Activated CD4-positive, alpha-beta T cell treated with anti-CD3 and anti-CD28 coated beads, Interleukin-2, amount 50 U/mL, for 24 hours (primary cell): ENCODE results near the gene SPACA7.

ENCODE experiments used
- DNase-seq, 2 donors: peaks; one replicate each; pipeline ENCODE4 v3.0.0-alpha.2; 2020; ENCODE audit warnings: low read depth in 1 of 2, low spot score in 1 of 2

SPACA7 gene

DNA sequence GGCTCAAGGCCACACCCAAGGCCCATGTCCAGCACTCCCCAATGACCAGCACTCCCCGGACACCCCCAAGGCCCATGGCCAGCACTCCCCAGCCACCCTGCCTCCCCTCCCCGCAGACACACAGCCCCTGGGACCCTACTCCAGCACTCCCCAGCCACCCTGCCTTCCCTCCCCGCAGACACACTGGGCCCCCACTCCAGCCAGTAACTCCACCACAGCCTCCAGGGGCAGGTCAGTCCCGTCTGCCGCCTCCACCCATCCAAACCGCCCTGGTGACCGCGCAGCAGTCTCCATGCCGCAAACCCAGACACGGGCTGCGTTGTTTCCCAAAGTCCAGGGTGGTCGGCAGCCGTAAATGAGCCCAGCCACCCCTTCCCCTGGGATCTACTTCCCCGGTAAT is 70.7 kb downstream of the SPACA7 start:
- DNase-seq, result no peak

DNA sequence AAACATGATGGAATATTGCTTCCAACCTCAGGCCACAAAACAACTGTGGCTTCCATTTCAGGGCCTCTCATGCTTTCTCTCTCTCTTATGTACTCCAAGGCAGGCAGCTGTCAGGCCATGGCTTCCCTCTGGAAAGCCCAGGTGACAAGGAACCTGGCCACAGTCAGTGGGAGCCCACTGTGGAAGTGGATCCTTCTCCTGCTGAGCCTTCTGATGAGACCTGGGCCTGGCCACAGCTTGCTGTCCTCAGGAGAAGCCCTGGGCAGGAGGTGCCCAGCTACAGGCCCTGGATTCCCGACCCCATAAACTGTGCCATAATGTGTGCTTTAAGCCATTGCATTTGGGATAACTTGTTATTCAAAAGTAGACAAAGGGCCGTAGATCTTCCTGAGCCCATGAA is 71.2 kb downstream of the SPACA7 start:
- DNase-seq, result no peak

DNA sequence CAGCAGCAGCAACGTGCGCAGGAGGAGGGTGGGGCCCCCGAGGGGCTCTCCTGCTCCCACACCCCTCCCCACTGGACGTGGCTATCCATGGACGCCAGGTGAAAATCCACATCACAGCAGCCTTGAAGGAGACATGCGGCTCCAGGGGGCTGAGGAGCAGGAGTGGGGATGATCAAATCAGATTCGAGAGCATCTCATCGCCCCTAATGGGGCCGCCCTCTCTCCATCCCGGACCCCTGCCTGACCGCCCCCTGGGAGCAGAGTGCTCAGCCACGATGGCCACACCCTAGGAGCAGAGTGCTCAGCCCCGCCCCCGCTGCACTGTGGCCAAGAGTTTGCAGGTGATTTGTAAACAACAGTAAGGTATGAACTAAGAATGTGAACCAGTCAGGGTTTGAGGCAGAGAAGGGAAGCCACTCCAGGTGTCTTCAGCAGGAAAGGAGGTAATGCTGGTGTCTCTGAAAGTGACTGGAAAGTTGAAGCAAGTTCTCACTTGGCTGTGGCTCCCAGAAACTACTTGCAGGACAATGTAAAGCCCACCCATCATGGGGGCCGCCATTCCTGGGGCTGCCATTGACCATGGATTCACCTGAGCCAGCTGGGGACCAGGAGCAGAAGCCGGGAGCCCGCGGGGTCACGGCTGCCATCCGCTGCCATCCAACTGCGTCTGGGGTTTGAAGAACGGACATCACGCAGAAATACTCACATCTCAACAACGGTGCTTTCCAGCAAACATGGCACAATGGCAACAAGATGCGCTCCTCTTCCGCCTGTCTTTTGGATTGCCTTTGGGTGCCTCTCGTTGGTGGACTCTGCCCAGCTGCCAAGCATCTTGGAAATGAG is 71.8 kb downstream of the SPACA7 start:
- DNase-seq, result no peak

DNA sequence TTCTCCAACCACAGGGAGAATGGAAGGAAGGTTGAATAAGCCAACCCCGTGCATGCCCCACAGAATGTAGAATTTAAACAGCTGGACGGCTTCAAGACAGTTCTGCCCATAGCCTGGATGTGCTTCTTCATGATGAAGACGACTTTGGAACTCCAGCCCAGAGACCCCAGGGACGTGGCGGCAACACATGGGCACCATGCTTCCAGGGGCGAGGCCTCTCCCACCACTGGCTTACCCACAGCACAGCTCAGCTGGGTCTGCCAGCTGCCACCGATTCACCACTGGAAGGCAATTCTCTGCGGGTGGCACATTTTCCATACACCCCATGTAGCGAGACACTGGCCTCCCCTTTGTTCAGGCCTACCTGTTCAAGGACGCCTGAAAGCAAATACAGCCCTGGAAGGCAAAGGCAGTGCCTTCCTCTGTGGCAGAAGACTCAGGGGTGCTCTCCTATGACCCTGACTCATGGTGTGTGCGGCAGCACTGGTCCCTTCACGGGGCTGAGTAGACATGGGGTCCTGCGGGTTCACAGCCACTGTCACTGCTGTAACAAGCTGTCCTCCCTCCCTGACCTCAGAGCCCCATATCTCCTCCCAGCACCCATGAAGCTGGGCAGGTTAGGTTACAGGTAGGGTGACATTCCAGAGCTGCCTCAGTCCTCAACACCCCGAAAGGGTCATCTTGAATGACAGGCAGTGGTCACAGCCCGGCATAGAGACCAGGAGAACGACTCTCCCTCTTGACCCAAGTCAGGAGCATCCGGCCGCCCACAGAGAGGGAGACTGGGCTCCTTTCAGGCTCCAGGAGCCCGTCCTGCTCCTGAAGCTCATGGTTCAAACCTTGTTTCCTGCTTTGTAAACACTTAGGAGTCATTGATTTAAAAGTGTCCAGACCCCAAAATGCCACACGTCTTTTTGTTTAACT is 72.7 kb downstream of the SPACA7 start:
- DNase-seq, result no peak

DNA sequence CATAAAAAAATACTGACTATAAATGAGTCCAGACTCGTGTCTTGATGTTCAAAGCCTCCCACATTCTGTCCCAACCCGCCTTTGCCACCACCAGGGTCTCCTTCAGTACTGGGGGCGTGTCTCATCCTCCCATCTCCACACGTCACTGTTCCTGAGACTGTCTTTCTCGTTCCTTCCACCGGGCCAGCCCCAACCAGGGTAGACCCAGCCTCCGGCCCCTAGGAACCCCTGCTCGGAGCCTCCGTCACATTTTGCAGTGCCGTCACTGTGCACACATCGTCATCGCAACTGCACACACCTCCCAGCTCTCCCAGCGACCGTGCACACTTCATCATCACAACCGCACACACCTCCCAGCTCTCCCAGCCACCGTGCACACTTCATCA is 73.4 kb downstream of the SPACA7 start:
- no peak for DNase-seq

DNA sequence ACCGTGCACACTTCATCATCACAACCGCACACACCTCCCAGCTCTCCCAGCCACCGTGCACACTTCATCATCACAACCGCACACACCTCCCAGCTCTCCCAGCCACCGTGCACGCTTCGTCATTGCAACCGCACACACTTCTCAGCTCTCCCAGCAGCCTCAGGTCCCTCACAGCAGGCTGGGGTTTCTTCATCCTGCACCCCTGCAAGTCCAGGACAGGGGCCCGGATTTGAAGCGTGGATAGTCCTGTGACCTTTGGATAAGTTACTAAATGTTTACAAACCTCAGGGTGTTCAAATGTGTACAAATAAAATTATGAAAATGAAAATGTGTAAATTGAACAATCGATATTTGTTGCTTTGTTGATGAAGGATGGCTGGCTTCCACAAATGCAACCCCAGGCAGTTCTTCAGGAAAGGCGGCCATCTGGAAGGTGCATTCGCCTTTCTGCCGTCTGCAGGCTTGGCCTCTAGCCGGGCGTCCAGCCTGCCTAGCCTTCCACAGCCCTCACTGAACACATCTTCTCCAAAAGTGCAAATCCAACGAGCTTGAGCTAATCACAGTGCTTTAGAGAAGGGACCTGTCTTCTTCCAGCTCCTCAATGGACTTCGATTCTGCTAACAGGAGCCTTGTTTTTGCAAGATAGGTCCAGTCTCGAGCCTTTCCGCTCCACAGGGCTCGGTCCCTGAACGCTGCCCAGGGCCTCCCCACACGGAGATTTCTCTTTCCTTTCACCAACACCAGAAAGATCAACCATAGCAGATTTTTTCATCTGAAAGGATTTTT is 74.2 kb downstream of the SPACA7 start:
- no peak for DNase-seq

DNA sequence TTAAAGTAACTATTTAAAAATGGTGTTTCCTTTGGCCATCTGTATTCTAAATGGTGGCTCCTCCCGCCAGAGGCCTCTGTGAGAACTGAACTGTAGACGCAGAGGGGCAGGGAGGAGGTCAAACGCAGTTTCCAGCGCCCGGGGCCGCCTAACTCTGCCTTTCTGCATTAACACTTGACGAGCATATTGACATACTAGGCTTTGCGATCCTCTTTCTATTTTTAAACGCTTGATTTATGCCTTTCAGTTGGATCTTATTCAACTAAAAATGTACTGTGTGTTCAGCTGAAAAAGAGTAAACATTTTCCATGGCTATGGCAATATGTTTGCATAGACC is 74.7 kb downstream of the SPACA7 start:
- DNase-seq, result no peak

DNA sequence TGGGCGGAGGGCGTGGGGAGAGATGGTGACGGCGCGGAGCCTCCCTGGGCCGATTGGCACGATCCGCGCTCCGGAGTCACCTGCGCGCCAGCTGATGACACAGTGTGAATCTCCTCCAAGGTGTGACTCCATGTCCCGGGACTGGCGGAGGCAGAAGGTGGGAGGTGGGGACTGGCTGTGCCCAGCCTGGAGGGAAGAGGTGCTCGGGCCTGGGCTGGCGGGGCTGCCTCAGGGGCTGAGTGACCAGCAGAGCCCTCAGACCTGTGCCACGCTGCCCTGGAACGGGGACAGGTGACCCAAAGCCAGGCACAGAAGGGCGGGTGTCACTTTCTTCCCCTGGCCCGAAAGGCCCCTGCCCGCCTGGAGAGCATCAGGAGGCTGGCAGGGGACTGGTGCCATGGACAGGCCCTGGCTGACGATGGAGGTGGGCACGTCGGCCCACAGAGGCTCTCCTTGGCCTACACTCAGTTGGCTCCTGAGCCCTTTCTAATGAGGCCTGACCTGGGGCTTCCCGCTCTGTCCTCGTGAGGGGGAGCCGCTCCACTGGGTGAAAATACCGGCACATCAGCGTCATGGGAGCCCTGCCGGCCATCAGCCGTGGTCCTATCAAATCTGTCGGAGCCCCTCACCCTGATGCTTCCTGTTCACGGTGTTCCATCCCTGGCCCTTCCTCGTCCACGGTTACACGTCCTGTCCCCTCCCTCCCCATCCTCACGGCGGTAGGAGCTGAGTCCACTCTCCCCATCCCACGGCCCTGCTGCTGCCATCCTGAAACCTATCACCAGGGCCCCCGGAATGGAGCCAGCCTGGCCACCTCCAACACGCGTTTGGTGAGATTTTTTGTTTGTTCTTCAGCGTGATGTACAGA is 75.6 kb downstream of the SPACA7 start:
- DNase-seq, result no peak

DNA sequence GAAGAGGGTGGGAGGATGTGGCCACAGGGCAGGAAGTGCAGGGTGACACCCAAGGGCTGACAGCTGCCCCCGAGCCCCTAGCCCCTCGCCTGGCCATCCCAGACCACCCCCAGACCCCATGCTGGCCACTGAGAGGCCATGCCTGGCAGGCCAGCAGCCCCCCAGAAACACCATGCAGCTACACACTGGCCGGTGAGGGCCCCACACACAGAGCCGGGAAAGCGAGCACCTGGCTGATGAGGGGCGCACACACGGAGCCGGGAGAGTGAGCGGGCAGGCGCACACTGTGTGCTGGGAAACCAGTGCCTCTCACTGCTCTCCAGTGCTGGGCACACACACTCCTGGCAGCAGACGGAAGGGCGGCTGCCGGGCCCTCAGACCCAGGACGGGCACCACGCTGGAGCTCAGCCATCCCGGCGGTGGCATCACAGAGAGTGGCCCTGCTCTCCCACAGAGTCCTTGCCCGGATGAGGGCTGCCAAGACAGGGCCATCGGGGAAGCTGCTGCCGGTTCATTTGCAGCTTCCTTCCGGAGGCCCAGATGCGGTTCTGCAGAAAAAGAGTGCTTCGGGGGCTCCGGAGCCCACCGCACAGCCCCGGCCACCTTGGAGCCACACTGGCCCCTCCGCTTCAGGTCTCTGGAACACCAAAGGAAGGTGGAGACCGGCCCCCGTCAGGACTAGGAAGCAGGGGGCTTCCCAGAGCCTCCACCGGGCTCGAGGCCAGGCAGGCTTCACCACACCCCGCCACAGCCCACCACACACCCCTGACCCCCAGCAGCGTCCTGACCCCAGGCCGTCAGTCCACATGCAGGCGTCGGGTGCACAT is 76.4 kb downstream of the SPACA7 start:
- DNase-seq, result no peak

DNA sequence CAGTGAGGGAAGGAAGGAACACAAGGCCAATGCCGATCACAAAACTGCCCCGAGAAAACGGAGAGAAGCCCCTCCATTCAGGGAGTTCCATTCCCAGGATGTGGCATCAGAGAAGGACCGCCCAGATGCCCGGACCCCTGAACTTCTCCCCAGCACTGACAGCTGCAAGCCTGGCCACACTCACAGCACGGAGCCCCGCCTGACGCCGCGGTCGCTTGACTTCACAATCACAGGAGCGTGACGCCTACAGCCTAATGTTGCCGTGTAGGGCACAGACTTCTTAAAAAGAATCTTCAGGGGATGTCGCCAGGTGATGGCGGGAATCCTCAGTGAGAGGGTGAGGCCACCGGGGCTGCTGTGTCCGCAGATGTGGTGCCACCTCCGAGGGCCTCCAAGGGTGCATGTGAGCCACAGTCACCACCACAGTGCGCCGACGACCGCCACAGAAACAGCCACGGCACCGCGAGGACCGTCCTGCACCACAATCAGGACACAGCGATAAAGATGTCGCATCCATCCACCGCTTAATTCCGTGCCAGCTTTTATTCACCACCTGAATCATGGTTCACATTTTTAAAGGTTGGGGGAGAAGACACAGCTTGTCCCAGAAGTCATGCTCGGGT is 77.2 kb downstream of the SPACA7 start:
- DNase-seq, result no peak

DNA sequence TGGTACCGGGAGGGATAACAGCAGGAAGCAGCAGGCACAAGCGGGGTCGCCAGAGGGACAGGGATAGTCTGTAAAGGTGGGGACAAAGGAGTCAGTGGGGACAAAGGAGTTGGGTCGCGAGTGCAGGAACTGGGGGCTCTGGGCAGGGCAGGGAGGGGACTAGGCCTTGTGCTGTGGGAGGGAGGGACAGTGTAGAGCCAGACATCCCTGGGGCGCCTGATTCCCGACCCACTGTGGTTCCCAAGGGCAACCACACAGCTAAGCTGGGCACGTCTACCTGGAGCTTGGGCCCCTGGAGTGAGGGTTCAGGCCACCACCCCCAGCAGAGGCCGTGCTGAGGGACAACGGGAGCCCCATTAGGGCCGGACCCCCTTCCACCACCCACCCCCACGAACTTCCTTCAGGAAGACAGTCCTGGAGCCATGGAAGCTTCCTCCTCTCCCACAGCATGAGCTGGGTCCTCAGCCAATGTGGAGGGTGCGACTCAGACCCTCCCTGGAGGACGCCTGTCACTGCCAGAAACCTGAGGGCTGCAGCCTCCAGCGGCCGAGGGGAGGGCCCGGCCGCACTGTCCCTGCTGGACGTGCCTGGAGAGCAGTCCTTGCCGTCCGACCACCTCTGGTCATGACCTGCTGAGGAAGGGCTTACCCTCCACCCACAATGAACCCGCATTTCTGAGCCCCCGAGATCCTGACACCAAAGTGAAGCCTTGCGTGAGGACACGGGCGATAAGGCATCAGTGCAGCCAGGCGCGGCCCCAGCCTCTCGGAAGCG is 77.9 kb downstream of the SPACA7 start:
- no peak for DNase-seq

DNA sequence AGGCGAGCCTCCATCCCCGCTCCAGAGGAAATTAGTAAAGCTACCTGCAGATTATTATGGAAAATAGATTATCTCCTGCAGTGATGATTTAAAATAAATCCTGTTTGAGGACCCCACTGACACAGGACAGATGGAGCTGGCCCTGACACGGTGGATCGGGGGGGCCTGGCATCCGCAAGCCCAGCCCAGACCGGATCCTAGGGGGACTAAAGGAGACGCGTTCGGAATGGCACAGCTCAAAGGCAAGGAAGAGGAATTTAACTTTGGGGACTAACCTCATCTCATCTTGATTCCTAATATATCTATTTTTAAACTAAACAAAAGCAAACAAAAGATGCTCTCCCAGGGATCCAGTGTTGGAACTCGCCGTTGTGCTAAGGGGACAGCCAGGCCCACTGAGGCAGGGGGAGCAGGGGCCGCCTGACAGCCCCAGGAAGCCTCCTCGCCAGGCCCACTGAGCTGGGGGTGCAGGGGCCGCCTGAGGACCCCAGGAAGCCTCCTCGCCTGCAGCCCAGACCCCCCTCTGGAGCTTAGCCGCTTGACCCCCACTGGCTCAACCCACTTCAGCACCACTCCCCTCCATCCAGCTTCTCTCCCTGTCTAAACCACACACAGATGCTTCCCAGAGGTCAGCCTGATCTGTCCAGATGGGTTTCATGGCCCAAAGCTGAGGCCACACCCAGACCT is 78.6 kb downstream of the SPACA7 start:
- no peak for DNase-seq

DNA sequence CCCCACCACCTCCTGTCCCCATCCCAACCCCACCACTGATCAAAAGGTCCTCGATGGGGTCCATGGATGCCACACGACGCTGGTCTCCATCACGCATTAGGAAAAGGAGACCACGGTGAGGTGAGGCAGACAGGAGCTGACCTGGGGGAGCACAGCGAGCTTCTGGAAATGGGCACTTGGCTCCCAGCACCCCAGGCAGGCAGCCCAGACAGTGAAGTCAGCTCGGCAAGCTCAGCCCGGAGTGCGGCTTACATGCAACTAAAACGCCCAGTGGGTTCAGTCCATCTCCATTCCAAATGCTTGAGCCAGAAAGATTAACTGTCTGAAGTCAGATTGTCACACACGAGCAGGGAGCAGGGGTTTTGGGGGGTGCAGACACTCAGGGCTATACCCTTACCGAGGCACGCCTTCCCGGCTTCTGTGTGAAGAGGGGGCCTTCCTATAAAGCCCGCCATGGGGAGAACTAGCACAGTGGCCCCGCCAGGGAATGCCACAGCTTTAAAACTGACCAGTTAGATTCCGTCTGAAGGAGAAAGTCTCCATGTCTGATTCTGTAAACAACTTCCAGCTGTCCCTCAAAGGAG is 79.4 kb downstream of the SPACA7 start:
- no peak for DNase-seq

DNA sequence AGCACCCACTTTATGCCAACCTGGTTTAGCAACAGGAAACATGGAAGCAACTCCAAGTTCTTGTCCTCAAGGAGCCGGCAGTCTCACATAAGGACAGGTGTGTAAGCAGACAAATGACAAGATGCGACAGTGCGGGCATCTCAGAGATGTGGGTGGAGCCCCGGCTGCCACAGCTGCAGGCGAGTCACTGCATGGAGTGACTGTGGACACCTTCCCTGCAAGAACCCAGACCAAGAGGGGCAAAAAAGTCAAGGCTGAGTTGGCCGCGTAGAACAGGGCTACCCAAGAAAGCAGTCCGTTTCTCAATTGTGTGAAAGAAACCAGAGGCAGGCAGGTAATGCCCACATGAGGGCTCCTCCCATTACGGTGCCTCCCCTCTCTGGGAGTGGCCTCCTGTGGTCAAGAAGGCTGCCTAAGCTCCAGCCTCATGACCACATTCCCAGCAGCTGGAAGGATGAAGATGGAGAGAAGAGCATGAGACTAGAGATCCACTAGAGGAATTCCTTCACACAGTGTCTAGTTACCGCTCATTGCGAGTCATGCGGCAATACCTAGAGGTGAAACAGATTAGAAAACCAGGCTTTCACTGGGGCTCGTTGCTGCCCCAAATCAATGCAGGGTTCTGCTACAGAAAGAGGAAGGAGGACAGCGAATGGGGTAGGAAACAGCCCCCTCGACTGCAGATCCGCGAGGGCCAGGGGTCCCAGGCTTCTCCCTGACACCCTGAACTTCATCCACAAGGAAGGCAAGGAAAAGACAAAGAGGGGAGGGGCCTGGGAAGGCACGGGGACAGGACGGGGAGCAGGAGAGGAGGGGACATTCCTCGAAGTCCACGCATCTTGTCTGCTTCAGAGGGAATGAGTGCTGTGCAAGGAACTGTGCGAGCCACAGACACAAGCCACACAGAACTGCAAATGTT is 80.2 kb downstream of the SPACA7 start:
- no peak for DNase-seq

DNA sequence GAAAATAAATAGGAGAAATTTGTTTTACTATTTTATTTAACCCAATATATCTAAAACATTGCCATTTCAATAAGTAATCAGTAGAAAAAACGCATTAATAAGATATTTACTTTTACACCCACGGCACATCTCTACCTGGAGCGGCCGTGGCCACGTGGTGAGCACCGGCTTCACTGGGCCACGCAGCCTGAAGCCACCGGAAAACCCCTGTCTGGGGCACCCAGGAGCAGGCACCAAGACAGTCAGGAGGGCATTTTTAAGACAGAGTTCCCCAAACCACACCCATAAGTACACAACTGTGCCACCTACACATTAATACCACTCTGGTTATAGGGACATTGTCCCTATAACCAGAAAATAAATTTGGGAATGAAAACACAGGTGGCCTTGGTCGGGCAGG is 80.9 kb downstream of the SPACA7 start:
- no peak for DNase-seq

DNA sequence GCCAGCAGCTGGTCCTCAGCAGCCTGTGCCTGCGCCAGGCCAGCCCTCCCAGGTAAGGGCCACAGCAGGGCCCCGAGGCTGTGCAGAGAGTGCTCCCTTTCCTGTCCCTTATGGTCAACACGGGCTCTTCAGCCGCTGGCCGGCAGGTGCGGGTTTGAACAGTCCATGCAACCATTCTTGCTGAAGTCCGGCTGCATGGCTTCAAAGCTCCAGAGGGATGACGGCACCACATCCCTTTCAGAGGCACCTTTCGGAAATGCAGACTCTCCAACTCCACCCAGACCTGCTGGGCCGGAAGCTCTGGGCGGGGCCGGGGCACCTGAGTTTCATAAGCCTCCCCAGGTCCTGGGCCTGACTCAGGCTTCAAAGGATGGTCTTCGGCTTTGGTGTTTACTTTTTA is 81.3 kb downstream of the SPACA7 start:
- DNase-seq, result no peak

DNA sequence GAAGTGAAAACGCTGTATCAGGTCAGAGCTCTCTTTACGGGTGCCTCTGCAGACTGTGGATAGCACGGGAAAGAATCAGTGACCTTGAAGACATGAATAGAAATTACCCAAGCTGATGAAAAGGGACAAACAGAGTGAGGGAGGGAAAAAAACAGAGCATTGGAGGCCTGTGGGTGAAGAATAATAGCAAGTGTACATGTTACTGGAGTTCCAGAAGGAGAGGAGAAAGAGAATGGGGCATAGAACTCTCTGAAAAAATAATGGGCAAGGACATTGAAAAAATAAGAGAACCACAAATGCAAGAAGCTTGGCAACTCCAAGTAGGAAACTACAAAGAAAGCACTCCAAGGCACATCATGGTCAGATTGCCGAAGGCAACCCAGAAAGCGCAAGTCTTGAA is 86.3 kb downstream of the SPACA7 start:
- no peak for DNase-seq
